Activated T-cell treated with anti-CD3 and anti-CD28 coated beads for 4 hours (primary cell): ENCODE measurements around the gene ITPR1.

Experiments used
- DNase-seq: peaks from one replicate; pipeline ENCODE4 v3.0.0-alpha.2; 2020

Gene ITPR1

GRCh38 chr3:4819746-4820145, 326.6 kb downstream of the ITPR1 start:
- no peak for DNase-seq

GRCh38 chr3:4820296-4821121, 327.4 kb downstream of the ITPR1 start:
- no peak for DNase-seq

- peak; percentile 44 for DNase-seq
Observed at GRCh38 chr3:4821338-4821737, 328.2 kb downstream of the ITPR1 start.

GRCh38 chr3:4821975-4822374, 328.8 kb downstream of the ITPR1 start:
- DNase-seq: peak; percentile 59

GRCh38 chr3:4822568-4822967, 329.4 kb downstream of the ITPR1 start:
- no peak for DNase-seq

GRCh38 chr3:4823385-4823784, 330.2 kb downstream of the ITPR1 start:
- no peak for DNase-seq

- no peak for DNase-seq
Observed at GRCh38 chr3:4823986-4824925, 331.1 kb downstream of the ITPR1 start.

- no peak for DNase-seq
Observed at GRCh38 chr3:4824926-4825325, 331.8 kb downstream of the ITPR1 start.

- no peak for DNase-seq
Observed at GRCh38 chr3:4825436-4826236, 332.5 kb downstream of the ITPR1 start.

GRCh38 chr3:4826237-4827100, 333.3 kb downstream of the ITPR1 start:
- DNase-seq: no peak

GRCh38 chr3:4827767-4828166, 334.6 kb downstream of the ITPR1 start:
- no peak for DNase-seq

GRCh38 chr3:4828279-4829030, 335.3 kb downstream of the ITPR1 start:
- DNase-seq: no peak

- no peak for DNase-seq
Observed at GRCh38 chr3:4829031-4829394, 335.9 kb downstream of the ITPR1 start.

GRCh38 chr3:4830586-4830914, 337.4 kb downstream of the ITPR1 start:
- no peak for DNase-seq

- DNase-seq: no peak
Observed at GRCh38 chr3:4831580-4831950, 338.4 kb downstream of the ITPR1 start.

- DNase-seq: no peak
Observed at GRCh38 chr3:4833471-4833870, 340.3 kb downstream of the ITPR1 start.

GRCh38 chr3:4834403-4834866, 341.3 kb downstream of the ITPR1 start:
- peak; percentile 54 for DNase-seq

- DNase-seq: no peak
Observed at GRCh38 chr3:4835616-4836043, 342.5 kb downstream of the ITPR1 start.

- DNase-seq: no peak
Observed at GRCh38 chr3:4836516-4836915, 343.4 kb downstream of the ITPR1 start.

GRCh38 chr3:4837374-4837930, 344.3 kb downstream of the ITPR1 start:
- DNase-seq: no peak

- DNase-seq: no peak
Observed at GRCh38 chr3:4838621-4839022, 345.5 kb downstream of the ITPR1 start.
